ENCODE measurements around the gene EVA1B.

EVA1B gene

GRCh38 chr1:36339615-36340014 is 16.2 kb upstream of the EVA1B start:
- no peak overlapping the region for H3K4me3 ChIP-seq (ENCODE audit: low read depth, low read length)
- TF ChIP-seq, protein P1, sequence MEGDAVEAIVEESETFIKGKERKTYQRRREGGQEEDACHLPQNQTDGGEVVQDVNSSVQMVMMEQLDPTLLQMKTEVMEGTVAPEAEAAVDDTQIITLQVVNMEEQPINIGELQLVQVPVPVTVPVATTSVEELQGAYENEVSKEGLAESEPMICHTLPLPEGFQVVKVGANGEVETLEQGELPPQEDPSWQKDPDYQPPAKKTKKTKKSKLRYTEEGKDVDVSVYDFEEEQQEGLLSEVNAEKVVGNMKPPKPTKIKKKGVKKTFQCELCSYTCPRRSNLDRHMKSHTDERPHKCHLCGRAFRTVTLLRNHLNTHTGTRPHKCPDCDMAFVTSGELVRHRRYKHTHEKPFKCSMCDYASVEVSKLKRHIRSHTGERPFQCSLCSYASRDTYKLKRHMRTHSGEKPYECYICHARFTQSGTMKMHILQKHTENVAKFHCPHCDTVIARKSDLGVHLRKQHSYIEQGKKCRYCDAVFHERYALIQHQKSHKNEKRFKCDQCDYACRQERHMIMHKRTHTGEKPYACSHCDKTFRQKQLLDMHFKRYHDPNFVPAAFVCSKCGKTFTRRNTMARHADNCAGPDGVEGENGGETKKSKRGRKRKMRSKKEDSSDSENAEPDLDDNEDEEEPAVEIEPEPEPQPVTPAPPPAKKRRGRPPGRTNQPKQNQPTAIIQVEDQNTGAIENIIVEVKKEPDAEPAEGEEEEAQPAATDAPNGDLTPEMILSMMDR (IDR thresholded peaks at IDR 0.05; ENCODE audit: low read depth, low read length, missing control alignments): no peak
- no peak for DNase-seq (ENCODE audit: low read depth)
- in situ Hi-C loops (cut with HindIII; ENCODE audit: low sequenced_read_pairs): no loop called here

DNA sequence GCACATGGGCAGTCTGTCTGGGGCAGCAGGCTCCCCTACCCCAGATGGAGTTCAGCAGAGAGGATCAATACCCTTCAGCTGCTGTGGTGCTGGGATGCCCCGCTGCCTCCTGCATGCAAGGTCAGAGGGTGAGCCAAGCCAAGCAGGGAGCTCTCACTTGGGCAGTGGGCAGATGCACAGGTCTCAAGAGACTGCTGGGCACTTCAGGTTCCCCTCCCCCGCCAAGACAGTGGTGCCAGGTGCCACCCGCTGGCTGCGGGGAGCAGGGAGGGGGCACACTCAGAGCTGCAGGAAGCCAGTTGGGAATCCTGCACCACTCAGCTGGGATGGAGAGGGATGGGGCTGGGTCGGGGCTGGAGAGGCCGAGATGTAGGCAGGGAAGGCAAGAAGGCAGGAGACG is 15.8 kb upstream of the EVA1B start:
- in situ Hi-C loops (cut with HindIII; ENCODE audit: low sequenced_read_pairs): no loop called here
- TF ChIP-seq, protein P1 (IDR thresholded peaks at IDR 0.05; ENCODE audit: low read depth, low read length, missing control alignments): no peak
- no peak for DNase-seq (ENCODE audit: low read depth)
- no peak overlapping the region for H3K4me3 ChIP-seq (ENCODE audit: low read depth, low read length)

DNA sequence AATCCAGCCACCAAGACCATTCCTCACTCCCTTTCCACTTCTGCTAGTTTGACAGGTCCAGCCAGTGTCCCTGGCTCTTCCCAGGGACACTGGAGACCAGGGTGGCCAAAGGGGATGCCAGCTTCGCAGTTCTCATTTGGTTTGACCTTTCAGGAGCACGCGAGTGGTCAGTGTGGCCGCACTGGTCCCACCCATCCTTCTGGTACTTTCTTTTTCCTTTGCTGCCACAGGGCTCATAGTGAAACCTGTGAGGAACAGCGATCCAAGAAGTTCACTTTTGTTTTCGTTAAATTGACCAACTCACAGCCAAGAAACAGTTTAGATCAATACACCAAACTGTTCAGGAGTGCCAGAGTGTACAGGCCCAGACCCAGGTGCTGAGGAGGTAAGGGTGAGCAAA is 14.4 kb upstream of the EVA1B start:
- in situ Hi-C loops (cut with HindIII; ENCODE audit: low sequenced_read_pairs): no loop called here
- H3K4me3 ChIP-seq (ENCODE audit: low read depth, low read length): no peak overlapping the region
- no peak for DNase-seq (ENCODE audit: low read depth)
- TF ChIP-seq, protein P1 (IDR thresholded peaks at IDR 0.05; ENCODE audit: low read depth, low read length, missing control alignments): no peak

DNA sequence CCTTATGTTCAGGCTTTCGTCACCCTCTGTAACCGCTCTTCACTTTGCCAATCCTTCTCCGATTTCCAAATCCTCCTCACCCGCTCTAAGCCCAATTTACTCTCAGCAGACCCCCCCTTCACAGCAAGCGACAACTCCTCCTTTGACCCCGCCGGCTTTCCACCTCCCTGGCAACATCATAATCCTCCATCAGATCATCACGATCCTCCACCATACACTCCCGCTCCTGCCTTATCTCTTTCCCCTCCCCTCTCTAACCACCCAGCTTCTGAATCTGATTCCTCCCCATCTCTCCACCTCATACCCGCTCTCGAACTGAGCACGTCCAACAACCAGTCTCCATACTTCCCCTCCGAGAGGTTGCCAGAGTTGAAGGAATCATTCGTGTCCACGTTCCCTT is 7.5 kb upstream of the EVA1B start:
- in situ Hi-C loops (cut with HindIII; ENCODE audit: low sequenced_read_pairs): no loop called here
- H3K4me3 ChIP-seq (ENCODE audit: low read depth, low read length): no peak overlapping the region
- TF ChIP-seq, protein P1 (IDR thresholded peaks at IDR 0.05; ENCODE audit: low read depth, low read length, missing control alignments): no peak
- DNase-seq (ENCODE audit: low read depth): no peak

DNA sequence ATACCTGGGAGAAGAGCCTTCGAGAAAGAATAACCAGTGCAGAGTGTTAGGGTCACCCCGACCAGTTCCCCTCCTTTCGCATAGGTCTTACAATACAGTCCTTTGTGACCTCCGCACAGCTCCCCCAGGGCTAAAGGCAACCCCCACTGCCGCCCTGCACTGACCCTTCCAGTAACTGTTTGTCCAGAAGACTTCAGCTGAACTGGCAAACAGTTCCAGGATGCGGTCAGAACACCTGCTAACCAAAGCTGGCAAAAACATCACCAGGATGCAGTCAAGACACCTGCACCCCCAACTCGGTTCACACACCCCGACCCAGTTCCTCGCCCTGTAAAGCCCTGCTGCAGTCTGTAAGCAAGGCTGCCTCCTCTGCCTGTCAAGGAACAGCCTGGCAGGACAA is 6.4 kb upstream of the EVA1B start:
- in situ Hi-C loops (cut with HindIII; ENCODE audit: low sequenced_read_pairs): no loop called here
- DNase-seq (ENCODE audit: low read depth): no peak
- TF ChIP-seq, protein P1 (IDR thresholded peaks at IDR 0.05; ENCODE audit: low read depth, low read length, missing control alignments): no peak
- no peak overlapping the region for H3K4me3 ChIP-seq (ENCODE audit: low read depth, low read length)

- no peak for DNase-seq (ENCODE audit: low read depth)
- in situ Hi-C loops (cut with HindIII; ENCODE audit: low sequenced_read_pairs): no loop called here
- no peak overlapping the region for H3K4me3 ChIP-seq (ENCODE audit: low read depth, low read length)
- TF ChIP-seq, protein P1 (IDR thresholded peaks at IDR 0.05; ENCODE audit: low read depth, low read length, missing control alignments): no peak
These were observed 5.3 kb upstream of the EVA1B start for GRCh38 chr1:36328713-36329112.

- no peak overlapping the region for H3K4me3 ChIP-seq (ENCODE audit: low read depth, low read length)
- no peak for DNase-seq (ENCODE audit: low read depth)
- in situ Hi-C loops (cut with HindIII; ENCODE audit: low sequenced_read_pairs): no loop called here
- TF ChIP-seq, protein P1 (IDR thresholded peaks at IDR 0.05; ENCODE audit: low read depth, low read length, missing control alignments): no peak
These were observed 4.6 kb upstream of the EVA1B start for GRCh38 chr1:36328088-36328480.

Data from astrocyte of the cerebellum (primary cell).